ENCODE data around the gene KLRC3. TPM values are rescaled to one million over a fixed set of nuclear protein-coding genes. Genes with fewer than 3 reads are reported as not detected.
"Not testable (repeated sequence)": the region's sequence is repeated elsewhere in the genome, so short reads cannot be mapped to it uniquely, and the experiment has no call there.

KLRC3 gene
- total and polyA plus RNA-seq, 5 experiments from 2014 or later: 2.2 to 6.4 (median 3.9) TPM

GRCh38 chr12:10435816-10436215, 15.4 kb upstream of the KLRC3 start, which contains the start of gene KLRC2:
Gene KLRC2 (minus strand): TSS chr12:10436010. CDS start chr12:10435986, 24 bp downstream.
- Mint-ChIP-seq H3K27ac (peak within 1 kb of the TSS in 5 of 10 donors; percentile 3 to 76 (median 44)), H3K4me3 (peak within 1 kb of the TSS in 8 of 10 donors; percentile 30 to 70 (median 52))
- DNase-seq (peak in 6 of 10 donors; percentile 12 to 60 (median 26)), ATAC-seq (peak; percentile 93 to 94)
- H3K4me1 Mint-ChIP-seq, POLR2A ChIA-PET, H3K36me3 Mint-ChIP-seq, H3K9me3 Mint-ChIP-seq, H3K27me3 Mint-ChIP-seq: not testable (repeated sequence)

- DNase-seq, H3K36me3 Mint-ChIP-seq, POLR2A ChIA-PET, H3K4me1 Mint-ChIP-seq, H3K27me3 Mint-ChIP-seq, H3K27ac Mint-ChIP-seq, H3K4me3 Mint-ChIP-seq, H3K9me3 Mint-ChIP-seq, ATAC-seq: not testable (repeated sequence)
These were observed 10.2 kb upstream of the KLRC3 start for GRCh38 chr12:10430623-10431022.

GRCh38 chr12:10425938-10426337, 5.5 kb upstream of the KLRC3 start:
- H3K4me3 Mint-ChIP-seq, H3K27ac Mint-ChIP-seq, ATAC-seq, H3K4me1 Mint-ChIP-seq, H3K9me3 Mint-ChIP-seq, DNase-seq, H3K36me3 Mint-ChIP-seq, H3K27me3 Mint-ChIP-seq, POLR2A ChIA-PET: not testable (repeated sequence)

- H3K36me3 Mint-ChIP-seq, H3K9me3 Mint-ChIP-seq, POLR2A ChIA-PET, H3K27me3 Mint-ChIP-seq, H3K4me3 Mint-ChIP-seq, DNase-seq, H3K4me1 Mint-ChIP-seq, H3K27ac Mint-ChIP-seq, ATAC-seq: not testable (repeated sequence)
These were observed 4.0 kb upstream of the KLRC3 start for GRCh38 chr12:10424260-10424899.

GRCh38 chr12:10422159-10422558, 1.8 kb upstream of the KLRC3 start:
- ATAC-seq: peak; percentile 16 to 45
- H3K4me1 Mint-ChIP-seq, H3K36me3 Mint-ChIP-seq, POLR2A ChIA-PET, H3K27ac Mint-ChIP-seq, H3K27me3 Mint-ChIP-seq, DNase-seq, H3K4me3 Mint-ChIP-seq, H3K9me3 Mint-ChIP-seq: not testable (repeated sequence)

GRCh38 chr12:10409392-10409791, 11.0 kb downstream of the KLRC3 start, which contains the start of gene KLRC4:
Gene KLRC4 (minus strand): TSS chr12:10409757. CDS start chr12:10409575, 182 bp downstream.
- peak within 1 kb of the TSS; percentile 38 to 98 (median 92) for H3K27ac Mint-ChIP-seq
- DNase-seq (peak in 6 of 10 donors; percentile 7 to 68 (median 52)), ATAC-seq (peak; percentile 81 to 89)
- POLR2A ChIA-PET: interaction anchor here (0.9 to 2.1 kb wide), 11 partner anchors 12 to 153 kb away, joined by 3 to 18 read pairs (median 6); no protein-coding TSS in a partner anchor
- peak within 1 kb of the TSS; percentile 86 to 97 (median 90) for H3K4me3 Mint-ChIP-seq
- H3K4me1 Mint-ChIP-seq: peaks cover 9 to 36% (median 25%) of the 10 kb centered on the region in 4 donors
- H3K27me3 Mint-ChIP-seq: no peaks in the 10 kb centered on the region
- peaks cover 0 to 4% (median 0%) of the 10 kb centered on the region in 9 donors for H3K9me3 Mint-ChIP-seq
- H3K36me3 Mint-ChIP-seq: peaks cover 0 to 31% (median 27%) of the 10 kb centered on the region in 3 donors

GRCh38 chr12:10408842-10409241, 11.6 kb downstream of the KLRC3 start:
- H3K36me3 Mint-ChIP-seq: peaks cover 0 to 32% (median 30%) of the 10 kb centered on the region in 3 donors
- POLR2A ChIA-PET: interaction anchor here (0.9 to 2.1 kb wide), 11 partner anchors 11 to 154 kb away, joined by 3 to 18 read pairs (median 6); no protein-coding TSS in a partner anchor
- peak overlapping the region; percentile 86 to 97 (median 90) for H3K4me3 Mint-ChIP-seq
- H3K4me1 Mint-ChIP-seq: peaks cover 9 to 35% (median 25%) of the 10 kb centered on the region in 4 donors
- no peaks in the 10 kb centered on the region for H3K27me3 Mint-ChIP-seq
- peak overlapping the region; percentile 38 to 98 (median 92) for H3K27ac Mint-ChIP-seq
- DNase-seq (peak in 1 of 10 donors; percentile 30), ATAC-seq (peak; percentile 48 to 56)
- H3K9me3 Mint-ChIP-seq: peaks cover 0 to 4% (median 0%) of the 10 kb centered on the region in 9 donors

DNA sequence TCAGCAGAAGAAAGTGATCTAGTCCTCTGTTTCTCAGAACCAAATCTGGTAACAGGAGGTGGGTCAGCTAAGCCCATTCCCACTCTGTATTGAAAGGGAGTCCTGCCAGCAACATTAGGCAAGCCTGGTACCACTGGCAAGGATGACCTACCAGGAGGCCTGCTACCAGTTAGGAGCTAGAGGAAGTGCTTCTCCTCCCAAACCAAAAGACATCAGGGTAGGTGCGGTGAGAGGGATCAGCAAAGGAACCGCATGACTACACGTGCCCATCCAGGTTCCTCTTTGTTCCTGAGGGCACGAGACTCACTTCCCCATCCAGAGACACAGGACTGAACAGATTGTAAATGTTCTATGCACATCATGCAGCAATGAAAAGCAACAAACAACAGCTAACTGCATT, 13.7 kb downstream of the KLRC3 start:
- Mint-ChIP-seq H3K36me3 (peaks cover 0 to 35% (median 35%) of the 10 kb centered on the region in 3 donors), H3K4me1 (peaks cover 14 to 44% (median 31%) of the 10 kb centered on the region in 4 donors), H3K27me3 (no peaks in the 10 kb centered on the region), H3K9me3 (peaks cover 0 to 4% (median 0%) of the 10 kb centered on the region in 9 donors), H3K27ac (peak overlapping the region; percentile 57 to 97 (median 92)), H3K4me3 (peak overlapping the region; percentile 82 to 96 (median 88))
- ATAC-seq (peak in 1 of 2 donors; percentile 4), DNase-seq (peak in 1 of 10 donors; percentile 10)
- POLR2A ChIA-PET: interaction anchor here (0.9 to 2.7 kb wide), 12 partner anchors 10 to 152 kb away, joined by 3 to 28 read pairs (median 6); no protein-coding TSS in a partner anchor

DNA sequence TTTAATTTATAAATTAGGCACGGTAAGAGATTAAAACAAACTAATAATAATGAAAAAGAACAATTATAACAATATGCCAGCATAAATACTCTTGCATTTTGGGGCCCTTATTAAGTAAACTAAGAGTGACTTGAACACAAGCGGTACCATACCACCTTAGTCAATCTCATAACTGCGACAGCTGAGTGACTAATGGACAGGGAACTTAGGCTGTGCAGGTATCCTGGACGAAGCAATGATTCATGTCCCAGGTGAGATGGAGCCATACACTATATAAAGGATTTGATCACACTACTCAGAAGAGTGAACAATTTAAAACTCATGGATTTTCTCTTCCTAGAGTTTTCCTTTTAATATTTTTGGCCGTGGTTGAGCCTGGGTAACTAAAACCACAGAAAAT, 15.1 kb downstream of the KLRC3 start:
- POLR2A ChIA-PET: interaction anchor here (0.6 to 2.7 kb wide), 9 partner anchors 9 to 154 kb away, joined by 3 to 28 read pairs (median 3); no protein-coding TSS in a partner anchor
- ATAC-seq: peak in 1 of 2 donors; percentile 32
- H3K27ac Mint-ChIP-seq: peak overlapping the region in 8 of 10 donors; percentile 58 to 96 (median 82)
- peaks cover under 1 to 43% (median 42%) of the 10 kb centered on the region in 3 donors for H3K36me3 Mint-ChIP-seq
- no peaks in the 10 kb centered on the region for H3K27me3 Mint-ChIP-seq
- DNase-seq: no peak
- H3K4me3 Mint-ChIP-seq: peak overlapping the region; percentile 70 to 90 (median 78)
- peaks cover 0 to 4% (median 0%) of the 10 kb centered on the region in 9 donors for H3K9me3 Mint-ChIP-seq
- peaks cover 20 to 47% (median 40%) of the 10 kb centered on the region in 4 donors for H3K4me1 Mint-ChIP-seq

GRCh38 chr12:10404798-10405197, 15.6 kb downstream of the KLRC3 start:
- no peak for ATAC-seq
- Mint-ChIP-seq H3K4me3 (peak overlapping the region; percentile 70 to 90 (median 78)), H3K27me3 (no peaks in the 10 kb centered on the region), H3K4me1 (peaks cover 23 to 50% (median 44%) of the 10 kb centered on the region in 4 donors), H3K36me3 (peaks cover 4 to 47% (median 45%) of the 10 kb centered on the region in 3 donors), H3K27ac (peak overlapping the region in 9 of 10 donors; percentile 11 to 96 (median 78)), H3K9me3 (peaks cover 0 to 4% (median 0%) of the 10 kb centered on the region in 9 donors)
- DNase-seq: no peak
- POLR2A ChIA-PET: interaction anchor here (0.6 to 1.8 kb wide), 7 partner anchors 10 to 155 kb away, joined by 3 to 14 read pairs (median 3); no protein-coding TSS in a partner anchor

DNA sequence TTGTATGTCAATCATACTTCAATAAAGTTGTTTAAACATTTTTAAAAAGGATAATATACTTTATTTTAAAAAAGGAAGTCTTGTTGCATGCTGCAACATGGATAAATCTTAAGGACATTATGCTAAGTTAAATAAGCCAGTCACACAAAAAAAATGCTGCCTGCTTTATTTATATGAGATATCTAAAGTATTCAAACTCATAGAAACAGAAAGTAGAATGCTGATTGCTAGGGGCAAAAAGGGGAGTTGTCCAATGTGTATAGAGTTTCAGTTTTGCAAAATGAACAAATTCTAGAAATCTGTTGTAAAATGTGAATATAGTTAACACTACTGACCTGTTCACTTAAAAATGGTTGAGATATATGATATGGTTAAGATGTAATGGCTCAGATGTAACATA, 19.6 kb downstream of the KLRC3 start:
- Mint-ChIP-seq H3K27ac (peak overlapping the region; percentile 20 to 99 (median 70)), H3K9me3 (peaks cover 0 to 7% (median 0%) of the 10 kb centered on the region in 9 donors), H3K27me3 (no peaks in the 10 kb centered on the region), H3K4me3 (peak overlapping the region; percentile 42 to 78 (median 68)), H3K36me3 (peaks cover 4 to 46% (median 44%) of the 10 kb centered on the region in 3 donors), H3K4me1 (peaks cover 23 to 57% (median 49%) of the 10 kb centered on the region in 4 donors)
- POLR2A ChIA-PET: interaction anchor here (0.7 to 1.8 kb wide), 3 partner anchors 8 to 15 kb away, joined by 6 to 9 read pairs (median 8); no protein-coding TSS in a partner anchor
- no peak for DNase-seq
- ATAC-seq: peak in 1 of 2 donors; percentile 30

DNA sequence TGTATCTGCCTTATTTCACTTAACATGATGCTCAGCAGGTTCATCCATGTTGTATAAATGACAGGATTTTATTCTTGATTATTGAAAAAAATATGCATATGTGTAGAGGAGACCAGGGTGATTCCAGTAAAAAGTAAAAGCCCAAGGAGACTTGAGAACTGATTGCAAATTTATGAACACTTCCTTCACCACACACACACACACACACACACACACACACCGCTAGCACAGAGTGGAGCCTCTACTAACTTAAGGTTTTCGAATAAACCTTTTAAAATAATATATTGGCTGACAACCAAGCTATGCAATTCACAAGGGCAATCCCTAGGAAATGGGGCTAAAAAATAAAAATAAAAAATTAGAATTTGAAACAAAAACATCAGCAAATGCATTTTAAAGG, 22.2 kb downstream of the KLRC3 start:
- ATAC-seq (no peak), DNase-seq (peak in 1 of 10 donors; percentile 69)
- H3K4me3 Mint-ChIP-seq: peak overlapping the region; percentile 55 to 81 (median 69)
- peaks cover 0 to 7% (median 0%) of the 10 kb centered on the region in 9 donors for H3K9me3 Mint-ChIP-seq
- no peaks in the 10 kb centered on the region for H3K27me3 Mint-ChIP-seq
- peaks cover 40 to 79% (median 71%) of the 10 kb centered on the region in 4 donors for H3K4me1 Mint-ChIP-seq
- peaks cover 4 to 33% (median 27%) of the 10 kb centered on the region in 3 donors for H3K36me3 Mint-ChIP-seq
- H3K27ac Mint-ChIP-seq: peak overlapping the region; percentile 77 to 99 (median 90)
- POLR2A ChIA-PET: interaction anchor here (0.6 to 5.2 kb wide), 8 partner anchors 9 to 163 kb away, joined by 3 to 35 read pairs (median 4); partner anchors contain the start of gene KLRC4

Measured in naive thymus-derived CD8-positive, alpha-beta T cell (primary cell).